Coronary artery (tissue), 2 donors: ENCODE results near the gene KCNMA1.
A peak's percentile ranks its signal among the peaks of the same experiment; 100 is the strongest.

Source experiments
- DNase-seq: peaks from one replicate; pipeline ENCODE4 v3.0.0-alpha.2; 2017; ENCODE audit warnings: low spot score
- H3K27ac ChIP-seq, 2 donors: fragments of 200-600 bp; sonication (generic); one replicate each; pipeline ENCODE4 v1.5.1; 2016 to 2019
- H3K4me3 ChIP-seq: fragments of 200-600 bp; sonication (generic); 2 replicates; pipeline ENCODE4 v1.5.1; 2016; ENCODE audit warnings: mild to moderate bottlenecking, moderate library complexity
- TF ChIP-seq, protein P1 (sequence below): fragments of 200-600 bp; sonication (generic); IDR thresholded peaks from one replicate; pipeline ENCODE4 v1.5.1; 2019; ENCODE audit warnings: antibody characterized with exemption

KCNMA1 gene

DNA sequence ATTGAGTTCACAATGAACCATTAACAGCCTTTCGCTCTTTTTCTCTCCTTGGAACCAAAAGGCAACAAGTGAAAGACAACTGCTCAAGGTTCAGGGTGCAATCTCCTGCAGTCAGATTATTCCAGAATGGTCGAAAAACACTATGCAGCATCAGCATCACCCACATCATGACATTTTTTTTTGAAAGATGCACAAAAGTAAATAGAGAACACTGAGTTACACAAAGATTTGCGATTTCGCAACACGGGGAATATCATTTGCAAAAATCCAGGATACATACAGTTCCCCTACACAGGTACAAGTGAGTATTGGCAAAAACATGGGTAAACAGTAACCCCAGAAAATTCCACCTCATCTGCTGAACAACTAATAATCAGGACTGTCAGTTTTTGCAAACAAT lies 611.5 kb downstream of the KCNMA1 start:
- TF ChIP-seq, protein P1, sequence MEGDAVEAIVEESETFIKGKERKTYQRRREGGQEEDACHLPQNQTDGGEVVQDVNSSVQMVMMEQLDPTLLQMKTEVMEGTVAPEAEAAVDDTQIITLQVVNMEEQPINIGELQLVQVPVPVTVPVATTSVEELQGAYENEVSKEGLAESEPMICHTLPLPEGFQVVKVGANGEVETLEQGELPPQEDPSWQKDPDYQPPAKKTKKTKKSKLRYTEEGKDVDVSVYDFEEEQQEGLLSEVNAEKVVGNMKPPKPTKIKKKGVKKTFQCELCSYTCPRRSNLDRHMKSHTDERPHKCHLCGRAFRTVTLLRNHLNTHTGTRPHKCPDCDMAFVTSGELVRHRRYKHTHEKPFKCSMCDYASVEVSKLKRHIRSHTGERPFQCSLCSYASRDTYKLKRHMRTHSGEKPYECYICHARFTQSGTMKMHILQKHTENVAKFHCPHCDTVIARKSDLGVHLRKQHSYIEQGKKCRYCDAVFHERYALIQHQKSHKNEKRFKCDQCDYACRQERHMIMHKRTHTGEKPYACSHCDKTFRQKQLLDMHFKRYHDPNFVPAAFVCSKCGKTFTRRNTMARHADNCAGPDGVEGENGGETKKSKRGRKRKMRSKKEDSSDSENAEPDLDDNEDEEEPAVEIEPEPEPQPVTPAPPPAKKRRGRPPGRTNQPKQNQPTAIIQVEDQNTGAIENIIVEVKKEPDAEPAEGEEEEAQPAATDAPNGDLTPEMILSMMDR: no peak
- H3K4me3 ChIP-seq: no peak overlapping the region
- DNase-seq: no peak
- no peak overlapping the region for H3K27ac ChIP-seq

DNA sequence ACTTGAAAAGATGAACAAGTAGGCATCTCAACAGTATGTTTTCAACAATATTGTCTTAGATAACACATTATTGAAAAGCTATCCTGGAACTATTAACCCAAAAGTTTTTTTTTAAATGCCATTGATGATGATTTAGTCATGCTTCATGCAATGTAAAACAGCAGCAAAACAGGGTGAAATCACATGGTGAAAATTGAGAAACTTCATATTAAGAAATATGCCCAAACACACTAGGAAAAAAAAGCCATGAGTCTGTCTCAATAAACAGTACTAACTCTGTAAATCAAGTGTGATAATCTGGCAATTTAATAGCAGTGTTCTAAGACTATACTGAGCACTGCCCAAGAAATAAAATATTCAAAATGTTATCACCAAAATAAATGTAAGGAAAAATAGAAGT lies 613.1 kb downstream of the KCNMA1 start:
- TF ChIP-seq, protein P1: no peak
- Histone ChIP-seq H3K27ac (no peak overlapping the region), H3K4me3 (no peak overlapping the region)
- no peak for DNase-seq

DNA sequence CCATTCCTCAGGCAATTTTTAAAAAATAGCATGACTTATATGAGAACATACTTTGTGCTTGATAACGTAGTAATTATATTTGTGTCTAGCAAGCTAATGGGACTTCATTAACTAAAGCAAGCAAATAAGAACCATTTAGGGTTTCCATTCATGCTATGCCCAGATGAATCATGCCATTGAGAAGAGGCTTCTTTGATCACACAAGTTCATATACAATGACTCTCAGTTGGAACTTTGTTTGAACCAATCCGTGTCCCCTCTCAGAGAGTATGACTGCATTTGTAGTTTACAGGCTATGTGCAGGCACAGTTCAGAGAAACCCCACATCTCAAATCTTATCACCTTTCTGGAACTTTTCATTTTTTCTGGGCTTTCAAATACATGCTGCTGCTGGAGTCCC lies 614.2 kb downstream of the KCNMA1 start:
- Histone ChIP-seq H3K27ac (no peak overlapping the region), H3K4me3 (no peak overlapping the region)
- no peak for DNase-seq
- TF ChIP-seq, protein P1: no peak

DNA sequence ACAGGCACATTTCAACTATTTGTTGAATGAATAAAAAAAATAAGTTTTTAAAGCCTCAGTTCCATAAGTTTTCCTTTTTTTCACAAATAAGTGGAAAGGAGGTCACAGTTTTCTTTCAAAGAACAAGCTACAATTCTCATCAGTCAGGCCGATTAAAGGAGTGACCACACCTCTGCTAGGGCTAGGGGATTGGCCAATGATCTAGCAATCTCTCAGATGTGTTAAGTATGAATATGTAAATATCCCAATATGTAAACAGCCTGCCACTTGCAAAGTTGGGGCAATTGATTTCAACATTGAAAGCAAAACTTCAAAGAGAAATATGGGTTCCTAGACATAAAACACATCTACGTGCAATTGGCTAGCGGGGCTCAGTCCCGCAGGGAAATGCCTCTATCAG lies 614.9 kb downstream of the KCNMA1 start:
- Histone ChIP-seq H3K4me3 (no peak overlapping the region), H3K27ac (no peak overlapping the region)
- no peak for DNase-seq
- TF ChIP-seq, protein P1: no peak

- DNase-seq: no peak
- Histone ChIP-seq H3K27ac (peak overlapping the region in 1 of 2 donors; percentile 15), H3K4me3 (no peak overlapping the region)
- TF ChIP-seq, protein P1: no peak
Measured at GRCh38 chr10:77021966-77022490, 615.6 kb downstream of the KCNMA1 start.

GRCh38 chr10:77020426-77021040 lies 617.1 kb downstream of the KCNMA1 start:
- TF ChIP-seq, protein P1: no peak
- no peak for DNase-seq
- H3K27ac ChIP-seq: no peak overlapping the region
- no peak overlapping the region for H3K4me3 ChIP-seq

GRCh38 chr10:77016855-77017254 lies 620.8 kb downstream of the KCNMA1 start:
- Histone ChIP-seq H3K4me3 (no peak overlapping the region), H3K27ac (no peak overlapping the region)
- TF ChIP-seq, protein P1: no peak
- DNase-seq: no peak
